HG03565 (cell line): ENCODE measurements around the gene CD68.

Experiments
- ATAC-seq: cut with Tn5 transposase; IDR thresholded peaks from one replicate; pipeline ENCODE4 v1.9.1; 2021; ENCODE audit warnings: mild to moderate bottlenecking, moderate library complexity; ENCODE audit not compliant: unreplicated experiment

The CD68 gene

DNA sequence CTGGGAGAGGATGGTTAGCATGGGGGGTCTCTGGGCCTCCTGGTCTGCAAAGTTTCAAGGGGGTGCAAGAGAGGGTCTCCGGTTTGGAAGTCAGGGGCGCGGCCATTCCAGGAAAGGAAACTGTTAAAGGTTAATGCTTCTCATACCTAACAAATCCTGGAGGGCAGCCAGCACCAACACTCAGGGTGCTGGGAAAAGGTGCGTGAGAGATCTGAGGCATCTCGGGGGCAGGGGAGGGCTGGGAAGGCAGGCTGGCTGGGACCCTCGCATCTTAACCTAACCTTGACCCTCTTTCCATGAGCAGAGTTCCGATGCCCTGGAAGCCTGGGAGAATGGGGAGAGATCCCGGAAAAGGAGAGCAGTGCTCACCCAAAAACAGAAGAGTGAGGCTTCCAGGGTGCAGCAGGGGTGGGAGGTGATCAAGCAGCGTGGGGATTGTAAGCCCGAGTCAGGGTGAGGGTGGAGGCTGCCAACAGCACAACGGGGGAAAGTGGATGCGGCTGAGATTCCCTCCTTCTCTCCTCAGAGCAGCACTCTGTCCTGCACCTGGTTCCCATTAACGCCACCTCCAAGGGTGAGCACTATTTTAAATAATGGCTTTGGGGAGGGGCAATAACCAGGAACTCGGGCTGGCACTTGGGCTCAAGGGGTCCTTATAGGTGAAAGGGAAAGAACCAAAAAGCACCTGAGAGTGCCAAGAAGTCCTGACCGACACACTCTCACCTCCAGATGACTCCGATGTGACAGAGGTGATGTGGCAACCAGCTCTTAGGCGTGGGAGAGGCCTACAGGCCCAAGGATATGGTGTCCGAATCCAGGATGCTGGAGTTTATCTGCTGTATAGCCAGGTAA is 19.9 kb upstream of the CD68 start:
- no peak for ATAC-seq

DNA sequence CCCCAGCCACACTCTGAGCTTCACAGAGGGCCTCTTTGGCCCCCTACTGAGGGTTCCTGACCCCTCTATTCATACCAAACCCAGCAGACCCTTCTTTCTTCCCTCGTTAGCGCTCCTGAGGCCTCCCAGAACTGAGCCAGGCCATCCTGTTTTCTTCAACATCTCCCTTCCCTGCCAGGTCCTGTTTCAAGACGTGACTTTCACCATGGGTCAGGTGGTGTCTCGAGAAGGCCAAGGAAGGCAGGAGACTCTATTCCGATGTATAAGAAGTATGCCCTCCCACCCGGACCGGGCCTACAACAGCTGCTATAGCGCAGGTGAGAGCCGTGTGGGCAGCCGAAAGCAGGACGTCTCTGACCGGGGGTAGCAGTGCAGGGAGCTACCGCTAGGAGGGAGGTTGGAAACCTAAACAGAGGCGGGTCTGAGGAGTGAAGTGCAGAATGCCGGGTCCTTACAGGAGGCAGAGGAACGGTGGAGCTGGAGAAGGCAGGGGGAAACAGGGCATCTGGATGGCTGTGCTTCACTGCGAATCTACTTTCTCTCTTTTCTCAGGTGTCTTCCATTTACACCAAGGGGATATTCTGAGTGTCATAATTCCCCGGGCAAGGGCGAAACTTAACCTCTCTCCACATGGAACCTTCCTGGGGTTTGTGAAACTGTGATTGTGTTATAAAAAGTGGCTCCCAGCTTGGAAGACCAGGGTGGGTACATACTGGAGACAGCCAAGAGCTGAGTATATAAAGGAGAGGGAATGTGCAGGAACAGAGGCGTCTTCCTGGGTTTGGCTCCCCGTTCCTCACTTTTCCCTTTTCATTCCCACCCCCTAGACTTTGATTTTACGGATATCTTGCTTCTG is 19.0 kb upstream of the CD68 start:
- ATAC-seq, result no peak

DNA sequence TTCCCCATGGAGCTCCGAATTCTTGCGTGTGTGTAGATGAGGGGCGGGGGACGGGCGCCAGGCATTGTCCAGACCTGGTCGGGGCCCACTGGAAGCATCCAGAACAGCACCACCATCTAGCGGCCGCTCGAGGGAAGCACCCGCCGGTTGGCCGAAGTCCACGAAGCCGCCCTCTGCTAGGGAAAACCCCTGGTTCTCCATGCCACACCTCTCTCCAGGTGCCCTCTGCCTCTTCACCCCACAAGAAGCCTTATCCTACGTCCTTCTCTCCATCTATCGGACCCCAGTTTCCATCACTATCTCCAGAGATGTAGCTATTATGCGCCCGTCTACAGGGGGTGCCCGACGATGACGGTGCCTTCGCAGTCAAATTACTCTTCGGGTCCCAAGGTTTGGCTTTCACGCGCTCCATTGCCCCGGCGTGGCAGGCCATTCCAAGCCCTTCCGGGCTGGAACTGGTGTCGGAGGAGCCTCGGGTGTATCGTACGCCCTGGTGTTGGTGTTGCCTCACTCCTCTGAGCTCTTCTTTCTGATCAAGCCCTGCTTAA is 18.3 kb upstream of the CD68 start:
- ATAC-seq, result peak; percentile 35

DNA sequence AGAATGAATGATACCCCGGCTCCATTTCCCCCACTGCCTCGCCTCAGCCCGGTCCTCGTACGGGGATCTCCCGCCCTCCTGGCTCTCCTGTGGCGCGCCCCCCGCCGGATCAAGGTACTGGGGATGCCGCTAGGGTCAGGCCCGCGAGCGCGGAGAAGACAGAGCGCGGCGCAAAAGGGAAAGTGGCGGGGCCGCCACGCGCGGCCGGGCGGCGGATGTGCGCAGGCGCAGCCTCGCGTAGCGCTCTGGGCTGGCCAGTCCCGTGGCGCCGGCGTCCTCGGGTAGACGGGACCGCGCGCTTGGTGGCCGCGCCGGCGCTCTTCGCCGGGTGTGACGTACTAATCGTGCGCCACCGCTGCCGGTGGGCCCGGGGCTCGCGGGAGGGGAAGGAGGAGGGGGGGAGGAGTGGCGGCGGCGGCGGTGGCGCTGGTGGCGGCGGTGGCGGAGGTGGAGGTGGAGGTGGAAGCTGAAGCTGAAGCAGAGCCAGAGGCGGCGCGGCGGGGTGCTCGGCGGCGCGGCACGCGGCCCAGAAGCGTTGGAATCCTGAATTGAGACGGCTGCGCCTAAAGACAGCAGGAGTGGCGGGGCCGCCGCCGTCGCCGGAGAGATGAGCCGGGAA is 17.7 kb upstream of the CD68 start, which contains the start of gene SENP3:
Gene SENP3, plus strand, starts transcription at position 331 of the 619 bp plus-strand sequence. CDS start 1,158 bp downstream, outside the sequence.
- peak; percentile 69 for ATAC-seq

DNA sequence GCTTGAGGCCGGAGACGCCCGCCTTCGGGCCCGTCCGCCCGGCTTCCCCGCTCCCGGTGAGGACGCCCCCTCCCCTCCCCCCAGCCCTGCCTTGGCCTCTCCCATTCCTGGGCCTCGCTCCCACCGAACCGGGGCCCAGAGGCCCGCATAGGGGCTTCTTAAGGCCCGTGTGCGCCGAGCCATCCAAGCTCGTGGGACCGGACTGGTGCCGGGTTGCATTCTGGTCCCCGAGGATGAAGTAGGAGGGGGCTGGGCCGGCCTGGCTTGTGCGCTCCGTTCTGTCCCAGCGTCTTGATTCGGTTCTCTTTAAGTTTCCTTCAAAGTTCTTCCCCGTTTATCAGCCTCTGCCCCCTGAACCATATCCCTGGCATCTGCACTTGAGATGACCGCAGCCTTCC is 17.2 kb upstream of the CD68 start:
- no peak for ATAC-seq

DNA sequence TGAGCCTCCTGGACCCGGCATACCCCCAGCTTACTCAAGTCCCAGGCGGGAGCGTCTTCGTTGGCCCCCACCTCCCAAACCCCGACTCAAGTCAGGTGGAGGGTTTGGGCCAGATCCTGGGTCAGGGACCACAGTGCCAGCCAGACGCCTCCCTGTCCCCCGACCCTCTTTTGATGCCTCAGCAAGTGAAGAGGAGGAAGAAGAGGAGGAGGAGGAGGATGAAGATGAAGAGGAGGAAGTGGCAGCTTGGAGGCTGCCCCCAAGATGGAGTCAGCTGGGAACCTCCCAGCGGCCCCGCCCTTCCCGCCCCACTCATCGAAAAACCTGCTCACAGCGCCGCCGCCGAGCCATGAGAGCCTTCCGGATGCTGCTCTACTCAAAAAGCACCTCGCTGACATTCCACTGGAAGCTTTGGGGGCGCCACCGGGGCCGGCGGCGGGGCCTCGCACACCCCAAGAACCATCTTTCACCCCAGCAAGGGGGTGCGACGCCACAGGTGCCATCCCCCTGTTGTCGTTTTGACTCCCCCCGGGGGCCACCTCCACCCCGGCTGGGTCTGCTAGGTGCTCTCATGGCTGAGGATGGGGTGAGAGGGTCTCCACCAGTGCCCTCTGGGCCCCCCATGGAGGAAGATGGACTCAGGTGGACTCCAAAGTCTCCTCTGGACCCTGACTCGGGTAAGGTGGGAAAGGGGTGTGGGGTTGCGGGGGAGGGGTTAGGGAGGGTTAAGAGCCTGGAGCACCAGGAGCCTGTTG is 16.1 kb upstream of the CD68 start:
- ATAC-seq, result no peak

DNA sequence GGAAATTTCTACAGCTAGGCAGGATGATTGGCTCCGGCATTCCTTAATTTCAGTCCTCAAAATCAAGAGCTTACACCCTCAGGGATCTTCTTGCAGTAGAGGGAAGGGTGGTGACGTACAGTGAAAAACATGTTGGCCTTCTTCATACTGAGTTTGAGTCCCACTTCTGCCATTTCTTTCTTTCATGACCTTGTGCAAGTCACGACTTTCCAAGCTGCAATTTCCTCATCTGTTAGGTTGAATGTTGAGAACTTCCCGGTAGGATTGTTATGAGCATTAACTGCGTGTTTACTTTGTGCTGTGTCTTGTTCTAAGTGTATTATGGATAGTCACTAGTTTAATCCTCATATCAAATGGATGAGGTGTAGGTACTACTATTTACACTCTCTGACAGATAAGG is 9.9 kb upstream of the CD68 start:
- no peak for ATAC-seq

DNA sequence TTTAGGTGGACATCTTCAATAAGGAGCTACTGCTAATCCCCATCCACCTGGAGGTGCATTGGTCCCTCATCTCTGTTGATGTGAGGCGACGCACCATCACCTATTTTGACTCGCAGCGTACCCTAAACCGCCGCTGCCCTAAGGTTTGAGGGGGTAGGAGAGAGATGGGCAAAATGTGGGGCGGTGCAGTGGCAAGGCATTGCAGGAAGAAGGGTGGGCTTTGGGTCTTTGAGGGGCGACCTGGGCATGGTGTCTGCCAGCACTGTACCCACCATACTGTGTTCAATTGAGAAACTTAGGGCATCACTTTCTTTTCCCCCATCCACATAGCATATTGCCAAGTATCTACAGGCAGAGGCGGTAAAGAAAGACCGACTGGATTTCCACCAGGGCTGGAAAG is 9.1 kb upstream of the CD68 start:
- no peak for ATAC-seq

DNA sequence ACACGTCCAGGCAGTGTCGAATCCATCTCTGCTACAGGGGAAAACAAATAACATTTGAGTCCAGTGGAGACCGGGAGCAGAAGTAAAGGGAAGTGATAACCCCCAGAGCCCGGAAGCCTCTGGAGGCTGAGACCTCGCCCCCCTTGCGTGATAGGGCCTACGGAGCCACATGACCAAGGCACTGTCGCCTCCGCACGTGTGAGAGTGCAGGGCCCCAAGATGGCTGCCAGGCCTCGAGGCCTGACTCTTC is 7.2 kb upstream of the CD68 start:
- no peak for ATAC-seq

DNA sequence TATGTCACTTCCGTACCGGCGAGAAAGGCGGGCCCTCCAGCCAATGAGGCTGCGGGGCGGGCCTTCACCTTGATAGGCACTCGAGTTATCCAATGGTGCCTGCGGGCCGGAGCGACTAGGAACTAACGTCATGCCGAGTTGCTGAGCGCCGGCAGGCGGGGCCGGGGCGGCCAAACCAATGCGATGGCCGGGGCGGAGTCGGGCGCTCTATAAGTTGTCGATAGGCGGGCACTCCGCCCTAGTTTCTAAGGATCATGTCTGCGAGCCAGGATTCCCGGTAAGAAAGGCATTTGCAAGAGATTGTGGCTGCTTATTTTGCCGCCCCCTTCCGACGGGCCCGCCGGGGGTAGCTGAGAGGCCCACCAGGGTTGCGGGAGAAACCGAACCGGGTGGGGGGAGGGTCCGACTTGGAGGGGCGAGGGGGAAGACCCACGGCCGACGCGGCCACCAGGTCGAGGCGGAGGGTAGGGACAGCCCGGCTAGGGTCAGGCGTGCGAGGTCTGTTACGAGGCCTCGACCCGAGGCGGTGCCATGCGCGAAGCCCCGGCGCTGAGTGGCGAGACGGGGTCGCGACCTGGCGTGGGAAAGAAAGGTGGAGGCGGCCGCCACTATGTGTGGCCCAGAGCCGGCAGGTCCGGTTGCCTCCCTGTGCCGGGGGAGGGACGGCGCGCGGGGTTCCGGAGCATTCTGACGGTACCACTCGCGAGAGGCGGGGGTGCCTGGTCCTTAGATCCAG is 6.7 kb upstream of the CD68 start:
- ATAC-seq, result peak; percentile 90

DNA sequence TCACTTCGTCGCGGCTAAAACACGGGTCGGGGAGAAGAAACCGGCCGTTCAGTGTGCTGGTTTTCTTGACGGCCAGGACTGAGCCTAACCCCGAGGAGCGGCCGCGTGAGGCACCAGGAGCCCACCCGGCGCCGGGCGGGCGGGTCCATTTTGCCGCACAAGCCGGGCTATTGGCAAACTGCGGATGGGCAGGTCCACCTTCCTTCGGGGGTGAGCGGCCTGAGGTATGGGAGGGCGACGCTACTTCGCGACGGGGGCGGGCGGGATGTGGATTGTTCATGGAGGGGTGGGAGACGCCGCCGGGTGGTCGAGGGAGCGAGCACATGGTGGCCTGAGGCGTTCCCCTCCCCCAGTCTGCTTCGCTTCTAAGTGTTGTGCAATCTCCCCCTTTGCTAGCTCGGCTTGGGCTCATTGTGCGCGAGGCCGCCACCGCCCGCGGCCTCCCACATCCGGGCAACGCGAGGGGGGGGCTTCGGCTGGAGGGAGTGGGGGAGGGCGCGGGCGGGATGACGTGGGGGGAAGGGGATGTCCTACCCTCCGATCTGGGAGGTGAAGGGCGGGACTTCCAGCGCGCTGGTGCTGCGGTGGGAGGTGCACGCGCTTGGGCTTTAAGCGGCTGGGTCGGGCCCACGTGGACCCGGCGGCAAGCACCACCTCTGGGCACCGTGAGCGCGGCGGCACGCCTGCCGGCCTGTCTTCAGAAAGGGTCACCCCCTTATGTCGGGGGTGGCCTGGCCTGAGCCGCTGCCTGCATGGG is 5.9 kb upstream of the CD68 start:
- ATAC-seq, result no peak

DNA sequence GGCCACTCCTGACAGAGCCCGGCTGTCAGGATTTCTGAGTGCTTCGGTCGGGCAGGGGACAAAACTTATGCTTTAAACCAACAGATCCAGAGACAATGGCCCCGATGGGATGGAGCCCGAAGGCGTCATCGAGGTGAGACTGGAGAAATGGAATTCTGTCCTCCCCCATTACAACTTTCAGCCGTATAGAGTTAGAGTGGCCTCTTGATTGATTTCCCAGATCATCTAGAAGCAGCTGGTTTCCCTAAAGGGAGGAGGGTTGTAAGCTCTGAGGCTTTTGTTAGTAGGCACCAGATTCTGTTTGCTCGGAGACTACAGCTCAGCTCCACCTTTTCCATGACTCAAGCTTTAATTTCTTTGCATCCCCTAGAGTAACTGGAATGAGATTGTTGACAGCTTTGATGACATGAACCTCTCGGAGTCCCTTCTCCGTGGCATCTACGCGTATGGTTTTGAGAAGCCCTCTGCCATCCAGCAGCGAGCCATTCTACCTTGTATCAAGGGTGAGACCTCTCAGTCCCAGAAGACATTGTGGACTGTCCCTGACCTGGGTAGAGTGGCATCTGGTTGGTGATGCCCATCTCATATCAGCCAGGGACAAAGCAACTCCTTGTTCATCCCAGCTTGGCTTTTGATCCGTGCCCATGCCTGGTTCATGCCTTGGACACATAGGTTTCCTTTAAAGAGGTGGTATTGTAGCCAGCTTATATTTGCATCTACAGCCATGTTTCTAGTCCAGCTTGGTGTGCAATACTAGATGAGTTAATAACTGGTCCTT is 5.1 kb upstream of the CD68 start:
- no peak for ATAC-seq

DNA sequence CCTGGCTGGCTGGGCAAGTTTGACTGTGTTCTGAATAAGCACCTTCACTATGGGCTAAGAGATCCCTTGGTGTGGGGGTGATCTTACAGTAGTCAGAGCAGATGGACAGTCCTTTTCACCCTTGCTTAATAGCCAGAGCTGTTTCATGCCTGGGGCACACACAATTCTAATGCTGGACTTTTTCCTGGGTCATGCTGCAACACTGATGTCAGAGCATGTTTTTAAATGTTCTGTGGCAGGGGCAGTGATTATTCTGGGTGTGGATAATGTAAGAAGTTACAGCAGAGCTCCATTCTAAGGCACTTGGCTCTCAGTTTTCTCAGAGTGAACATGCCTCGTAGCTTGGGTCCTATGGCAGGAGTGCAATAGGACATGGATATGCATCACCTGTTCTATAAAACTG is 4.0 kb upstream of the CD68 start:
- ATAC-seq, result no peak

DNA sequence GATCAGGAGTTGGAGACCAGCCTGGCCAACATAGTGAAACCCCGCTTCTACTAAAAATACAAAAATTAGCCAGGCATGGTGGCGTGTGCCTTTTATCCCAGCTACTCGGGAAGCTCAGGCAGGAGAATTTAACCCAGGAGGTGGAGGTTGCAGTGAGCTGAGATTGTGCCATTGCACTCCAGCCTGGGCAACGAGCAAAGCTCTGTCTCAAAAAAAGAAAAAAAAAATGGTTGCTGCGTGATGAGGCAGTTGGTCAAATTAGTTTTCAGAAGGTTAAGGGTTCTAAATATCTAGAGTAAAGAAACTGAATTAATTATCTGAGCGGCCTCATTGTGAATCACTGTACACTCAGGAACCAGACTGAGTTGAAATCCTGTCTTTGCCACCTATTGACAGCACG is 3.5 kb upstream of the CD68 start:
- ATAC-seq, result no peak

DNA sequence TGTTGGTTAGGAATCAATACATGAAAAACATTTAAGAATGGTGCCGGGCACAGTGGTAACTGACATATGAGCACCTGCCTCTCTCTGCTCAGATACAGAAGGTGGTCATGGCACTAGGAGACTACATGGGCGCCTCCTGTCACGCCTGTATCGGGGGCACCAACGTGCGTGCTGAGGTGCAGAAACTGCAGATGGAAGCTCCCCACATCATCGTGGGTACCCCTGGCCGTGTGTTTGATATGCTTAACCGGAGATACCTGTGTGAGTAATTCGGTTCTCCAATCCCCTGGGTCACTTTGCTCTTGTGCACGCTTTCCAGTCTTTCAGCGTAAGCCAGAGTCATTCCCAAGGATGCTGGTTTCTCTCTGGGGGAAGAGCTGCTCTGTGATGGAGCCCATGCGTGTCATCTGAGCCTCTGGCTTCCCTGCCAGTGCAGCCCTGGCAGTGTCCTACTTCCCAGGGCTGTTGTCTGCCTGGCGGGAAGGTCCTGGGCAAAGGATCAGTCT is 3.0 kb upstream of the CD68 start:
- ATAC-seq, result no peak

DNA sequence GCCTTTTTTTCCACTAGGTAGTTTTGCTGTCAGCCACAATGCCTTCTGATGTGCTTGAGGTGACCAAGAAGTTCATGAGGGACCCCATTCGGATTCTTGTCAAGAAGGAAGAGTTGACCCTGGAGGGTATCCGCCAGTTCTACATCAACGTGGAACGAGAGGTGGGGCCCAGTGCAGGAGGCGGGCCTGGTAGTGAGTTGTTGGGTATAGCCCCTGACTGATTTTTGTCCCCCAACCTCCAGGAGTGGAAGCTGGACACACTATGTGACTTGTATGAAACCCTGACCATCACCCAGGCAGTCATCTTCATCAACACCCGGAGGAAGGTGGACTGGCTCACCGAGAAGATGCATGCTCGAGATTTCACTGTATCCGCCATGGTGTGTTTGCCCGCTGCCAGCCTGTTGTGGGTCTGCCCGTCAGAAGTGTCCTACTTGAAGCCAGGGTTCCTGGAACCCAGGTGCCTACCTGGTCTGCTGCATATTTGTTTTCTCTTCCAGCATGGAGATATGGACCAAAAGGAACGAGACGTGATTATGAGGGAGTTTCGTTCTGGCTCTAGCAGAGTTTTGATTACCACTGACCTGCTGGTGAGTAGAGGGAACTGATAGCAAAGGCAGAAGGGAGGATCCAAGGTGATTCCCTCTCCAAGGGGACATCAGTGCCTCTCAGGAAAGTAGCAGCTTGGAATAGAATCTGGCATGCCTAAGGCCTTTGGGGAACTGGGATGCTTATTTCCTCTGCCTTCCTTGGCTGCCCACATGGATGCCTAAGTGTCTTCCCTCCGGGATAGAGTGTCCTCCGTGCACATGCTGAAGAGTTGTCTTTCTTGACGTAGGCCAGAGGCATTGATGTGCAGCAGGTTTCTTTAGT is 1.9 kb upstream of the CD68 start:
- no peak for ATAC-seq

DNA sequence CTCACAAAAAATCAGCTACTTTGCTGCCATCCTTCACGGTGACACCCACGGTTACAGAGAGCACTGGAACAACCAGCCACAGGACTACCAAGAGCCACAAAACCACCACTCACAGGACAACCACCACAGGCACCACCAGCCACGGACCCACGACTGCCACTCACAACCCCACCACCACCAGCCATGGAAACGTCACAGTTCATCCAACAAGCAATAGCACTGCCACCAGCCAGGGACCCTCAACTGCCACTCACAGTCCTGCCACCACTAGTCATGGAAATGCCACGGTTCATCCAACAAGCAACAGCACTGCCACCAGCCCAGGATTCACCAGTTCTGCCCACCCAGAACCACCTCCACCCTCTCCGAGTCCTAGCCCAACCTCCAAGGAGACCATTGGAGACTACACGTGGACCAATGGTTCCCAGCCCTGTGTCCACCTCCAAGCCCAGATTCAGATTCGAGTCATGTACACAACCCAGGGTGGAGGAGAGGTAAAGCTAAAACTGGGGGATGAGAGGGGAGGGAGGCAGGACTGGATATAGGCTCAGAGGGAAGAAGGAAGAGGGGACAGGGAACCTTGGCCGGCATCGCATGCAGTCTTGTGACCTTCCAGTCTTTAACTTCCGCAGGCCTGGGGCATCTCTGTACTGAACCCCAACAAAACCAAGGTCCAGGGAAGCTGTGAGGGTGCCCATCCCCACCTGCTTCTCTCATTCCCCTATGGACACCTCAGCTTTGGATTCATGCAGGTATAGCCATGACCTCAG is 581 bp downstream of the CD68 start:
- no peak for ATAC-seq
